ENCODE results near the gene CELF2.

CELF2 gene

DNA sequence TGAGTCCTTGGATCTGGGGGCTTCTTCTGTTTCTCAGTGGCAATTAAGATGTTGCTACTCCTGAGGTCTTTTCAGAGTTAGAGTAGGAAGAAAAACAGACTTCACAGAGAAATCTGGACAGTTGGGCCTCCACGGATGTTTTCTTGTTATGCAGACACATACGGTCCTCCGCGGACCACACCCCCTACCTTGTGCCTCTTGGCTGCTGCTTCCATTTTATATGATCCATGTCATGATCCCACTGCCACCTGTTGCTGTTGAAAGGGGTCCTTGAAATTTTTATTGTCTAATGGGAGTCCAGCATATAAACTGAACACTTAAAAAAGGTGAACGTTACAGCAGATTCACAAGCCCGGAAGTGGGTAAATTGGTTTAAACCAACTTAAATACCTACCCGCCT lies 8.3 kb downstream of the CELF2 start:
- Mint-ChIP-seq H3K4me1 (no peaks in the 10 kb centered on the region), H3K36me3 (no peaks in the 10 kb centered on the region), H3K9me3 (no peaks in the 10 kb centered on the region), H3K27ac (no peak overlapping the region), H3K4me3 (no peak overlapping the region)
- ATAC-seq (no peak), DNase-seq (ENCODE audit: low spot score in 2 of 2) (no peak)

- ATAC-seq: no peak
- DNase-seq (ENCODE audit: low spot score in 2 of 2): no peak
- Mint-ChIP-seq H3K4me1 (no peaks in the 10 kb centered on the region), H3K36me3 (no peaks in the 10 kb centered on the region), H3K9me3 (no peaks in the 10 kb centered on the region), H3K4me3 (no peak overlapping the region), H3K27ac (no peak overlapping the region)
Observed at GRCh38 chr10:11026773-11027172, 9.1 kb downstream of the CELF2 start.

GRCh38 chr10:11034762-11035161 lies 17.1 kb downstream of the CELF2 start:
- no peak overlapping the region for H3K27ac Mint-ChIP-seq
- DNase-seq (ENCODE audit: low spot score in 2 of 2): no peak
- no peaks in the 10 kb centered on the region for H3K36me3 Mint-ChIP-seq
- peaks cover 4% of the 10 kb centered on the region for H3K4me1 Mint-ChIP-seq
- no peak overlapping the region for H3K4me3 Mint-ChIP-seq
- ATAC-seq: no peak
- H3K9me3 Mint-ChIP-seq: no peaks in the 10 kb centered on the region

GRCh38 chr10:11035301-11035991 lies 17.8 kb downstream of the CELF2 start:
- H3K27ac Mint-ChIP-seq: no peak overlapping the region
- H3K36me3 Mint-ChIP-seq: no peaks in the 10 kb centered on the region
- DNase-seq (ENCODE audit: low spot score in 2 of 2) (no peak), ATAC-seq (no peak)
- H3K9me3 Mint-ChIP-seq: no peaks in the 10 kb centered on the region
- no peak overlapping the region for H3K4me3 Mint-ChIP-seq
- H3K4me1 Mint-ChIP-seq: peaks cover 4% of the 10 kb centered on the region

- no peak overlapping the region for H3K27ac Mint-ChIP-seq
- no peak overlapping the region for H3K4me3 Mint-ChIP-seq
- no peaks in the 10 kb centered on the region for H3K9me3 Mint-ChIP-seq
- peaks cover 4% of the 10 kb centered on the region for H3K4me1 Mint-ChIP-seq
- ATAC-seq (no peak), DNase-seq (ENCODE audit: low spot score in 2 of 2) (no peak)
- no peaks in the 10 kb centered on the region for H3K36me3 Mint-ChIP-seq
Observed at GRCh38 chr10:11036424-11037011, 18.8 kb downstream of the CELF2 start.

- Mint-ChIP-seq H3K4me3 (no peak overlapping the region), H3K9me3 (no peaks in the 10 kb centered on the region), H3K36me3 (no peaks in the 10 kb centered on the region), H3K27ac (no peak overlapping the region), H3K4me1 (peaks cover 4% of the 10 kb centered on the region)
- no peak for DNase-seq (ENCODE audit: low spot score in 2 of 2)
- ATAC-seq: no peak
Observed at GRCh38 chr10:11037991-11038390, 20.3 kb downstream of the CELF2 start.

DNA sequence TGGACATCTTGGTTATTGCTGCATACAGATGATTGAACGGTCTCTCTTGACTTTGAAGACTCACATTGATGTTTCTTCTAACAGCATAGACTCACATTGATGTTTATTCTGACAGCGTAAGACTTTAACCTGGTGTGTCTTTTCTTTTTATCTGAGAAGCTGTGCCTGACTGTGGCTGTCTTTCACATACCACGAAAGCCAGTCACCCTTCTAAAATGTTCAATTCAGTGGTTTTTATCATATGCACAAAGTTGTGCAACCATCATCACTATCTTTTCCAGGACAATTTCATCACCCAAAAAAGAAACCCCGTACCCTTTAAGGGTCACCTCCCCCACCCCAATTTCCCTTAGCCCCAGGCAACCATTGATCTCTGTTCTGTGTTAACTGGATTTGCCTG lies 24.7 kb downstream of the CELF2 start:
- Mint-ChIP-seq H3K4me3 (no peak overlapping the region), H3K27ac (no peak overlapping the region), H3K4me1 (no peaks in the 10 kb centered on the region), H3K36me3 (no peaks in the 10 kb centered on the region), H3K9me3 (no peaks in the 10 kb centered on the region)
- DNase-seq (ENCODE audit: low spot score in 2 of 2) (no peak), ATAC-seq (no peak)

GRCh38 chr10:11043039-11043438 lies 25.4 kb downstream of the CELF2 start:
- Mint-ChIP-seq H3K36me3 (no peaks in the 10 kb centered on the region), H3K4me1 (no peaks in the 10 kb centered on the region)

DNA sequence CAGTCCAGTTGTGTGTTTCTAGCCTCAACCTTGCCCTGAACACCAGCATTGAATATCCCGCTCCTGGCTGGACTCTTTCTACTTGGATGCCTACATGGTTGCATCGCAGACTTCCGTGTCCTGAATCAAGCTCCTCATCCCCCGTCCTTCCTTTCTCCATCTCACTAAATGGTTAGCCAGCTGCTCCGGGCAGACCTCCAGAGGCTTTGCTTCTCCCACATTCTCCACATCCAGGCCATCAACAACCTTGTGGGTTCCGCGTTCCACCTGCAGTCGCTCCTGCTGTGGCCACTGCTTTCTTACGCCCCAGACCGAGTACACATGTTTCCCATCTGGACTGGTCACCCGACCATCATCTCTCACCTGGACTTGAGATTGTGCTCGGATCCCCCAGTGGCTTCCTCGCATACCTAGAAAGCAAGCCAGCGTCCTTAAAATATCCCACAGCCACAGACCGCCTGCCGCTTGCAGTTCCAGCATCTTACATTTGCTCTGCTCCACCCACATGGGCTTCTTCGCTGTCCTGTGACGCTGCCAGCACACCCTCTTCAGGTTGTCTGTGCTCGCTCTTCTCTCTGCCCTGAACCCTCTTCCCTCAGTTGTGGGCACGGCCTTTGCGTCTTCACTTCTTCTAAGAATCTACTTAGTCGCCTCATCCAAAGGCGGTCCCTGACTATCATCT lies 25.9 kb downstream of the CELF2 start:
- ATAC-seq: no peak
- H3K36me3 Mint-ChIP-seq: no peaks in the 10 kb centered on the region
- no peak overlapping the region for H3K4me3 Mint-ChIP-seq

More at GRCh38 chr10:11043039-11043438, 25.4 kb downstream of the CELF2 start:
- no peak overlapping the region for H3K4me3 Mint-ChIP-seq
- no peak overlapping the region for H3K27ac Mint-ChIP-seq
- ATAC-seq (no peak), DNase-seq (ENCODE audit: low spot score in 2 of 2) (no peak)
- H3K9me3 Mint-ChIP-seq: no peaks in the 10 kb centered on the region

DNA sequence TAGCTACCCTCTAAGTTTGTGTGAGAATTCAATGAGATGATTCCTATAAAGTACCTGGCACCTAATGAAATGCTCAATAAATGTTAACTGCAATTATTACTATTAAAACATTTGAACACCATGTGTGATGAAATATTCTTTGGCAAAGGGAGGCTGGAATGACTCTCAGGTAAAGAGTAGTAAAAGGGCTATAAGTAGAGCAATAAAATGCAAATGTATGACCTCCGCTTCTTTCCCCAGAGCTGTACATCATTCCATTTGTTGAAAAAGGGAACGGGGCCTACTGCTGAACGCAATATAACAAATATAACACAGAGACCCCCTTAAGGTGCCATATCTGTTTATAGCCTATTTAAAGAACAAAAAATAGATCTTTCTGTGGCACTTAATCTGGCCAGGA lies 27.8 kb downstream of the CELF2 start:
- no peak overlapping the region for H3K27ac Mint-ChIP-seq
- H3K4me1 Mint-ChIP-seq: no peaks in the 10 kb centered on the region
- H3K36me3 Mint-ChIP-seq: no peaks in the 10 kb centered on the region
- H3K9me3 Mint-ChIP-seq: no peaks in the 10 kb centered on the region
- no peak overlapping the region for H3K4me3 Mint-ChIP-seq
- DNase-seq (ENCODE audit: low spot score in 2 of 2) (no peak), ATAC-seq (no peak)

More for the DNA sequence above, 25.9 kb downstream of the CELF2 start:
- no peak for DNase-seq (ENCODE audit: low spot score in 2 of 2)
- Mint-ChIP-seq H3K27ac (no peak overlapping the region), H3K4me1 (no peaks in the 10 kb centered on the region), H3K9me3 (no peaks in the 10 kb centered on the region)

GRCh38 chr10:11045995-11046775 lies 28.5 kb downstream of the CELF2 start:
- Mint-ChIP-seq H3K4me1 (no peaks in the 10 kb centered on the region), H3K4me3 (no peak overlapping the region), H3K9me3 (no peaks in the 10 kb centered on the region), H3K36me3 (no peaks in the 10 kb centered on the region), H3K27ac (no peak overlapping the region)
- no peak for DNase-seq (ENCODE audit: low spot score in 2 of 2)
- no peak for ATAC-seq

DNA sequence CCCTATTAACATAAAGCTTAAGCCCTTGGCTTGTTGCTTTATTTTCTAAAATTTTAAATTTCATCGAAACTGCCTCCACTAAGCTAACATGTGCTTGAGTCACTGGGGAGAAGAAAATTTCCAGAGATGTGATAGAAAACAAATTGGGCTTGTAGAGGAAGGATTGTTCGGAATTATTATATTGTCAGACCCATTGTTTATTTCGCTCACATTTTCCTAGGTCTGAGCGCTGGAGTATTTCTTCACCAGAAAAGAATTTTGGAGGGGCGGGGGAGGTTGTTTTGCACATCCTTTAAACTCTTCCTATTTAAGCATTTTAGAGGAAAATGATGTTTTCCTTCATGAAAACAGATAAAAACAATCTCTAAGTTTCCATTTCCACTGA lies 29.1 kb downstream of the CELF2 start:
- no peak overlapping the region for H3K4me3 Mint-ChIP-seq
- no peaks in the 10 kb centered on the region for H3K36me3 Mint-ChIP-seq
- no peak for DNase-seq (ENCODE audit: low spot score in 2 of 2)
- no peaks in the 10 kb centered on the region for H3K9me3 Mint-ChIP-seq
- no peak overlapping the region for H3K27ac Mint-ChIP-seq
- H3K4me1 Mint-ChIP-seq: no peaks in the 10 kb centered on the region
- no peak for ATAC-seq

DNA sequence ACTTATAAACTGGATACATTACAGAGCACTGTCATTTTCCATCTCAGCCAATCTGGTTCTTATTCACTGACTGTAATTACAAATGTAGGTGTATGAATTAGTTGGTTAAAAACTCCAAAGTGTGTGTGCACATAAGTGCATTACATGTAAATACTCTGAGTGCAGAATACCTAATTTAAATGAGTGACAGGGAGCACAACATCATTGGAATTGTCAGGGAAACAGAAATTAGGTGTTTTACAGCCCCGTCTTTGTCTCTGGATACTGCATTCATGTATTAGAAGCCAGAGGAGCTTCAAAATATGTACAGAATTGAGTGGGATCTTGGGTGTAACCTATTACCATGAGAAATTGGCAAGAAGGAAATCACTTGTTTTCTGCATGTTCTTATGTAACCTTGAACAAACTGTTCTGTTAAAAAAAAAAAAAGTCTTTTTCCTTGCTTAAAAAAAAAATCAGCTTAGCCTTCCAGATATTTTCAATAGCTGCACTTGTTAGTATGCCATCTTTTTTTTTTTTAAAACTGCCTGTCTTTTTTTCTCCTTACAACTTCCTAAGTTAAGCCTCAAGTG lies 31.1 kb downstream of the CELF2 start:
- Mint-ChIP-seq H3K36me3 (no peaks in the 10 kb centered on the region), H3K9me3 (no peaks in the 10 kb centered on the region), H3K4me1 (no peaks in the 10 kb centered on the region), H3K4me3 (no peak overlapping the region), H3K27ac (no peak overlapping the region)
- DNase-seq (ENCODE audit: low spot score in 2 of 2) (no peak), ATAC-seq (no peak)

- Mint-ChIP-seq H3K4me1 (no peaks in the 10 kb centered on the region), H3K27ac (no peak overlapping the region), H3K36me3 (no peaks in the 10 kb centered on the region), H3K4me3 (no peak overlapping the region), H3K9me3 (no peaks in the 10 kb centered on the region)
- no peak for DNase-seq (ENCODE audit: low spot score in 2 of 2)
- ATAC-seq: no peak
Observed at GRCh38 chr10:11049806-11050205, 32.1 kb downstream of the CELF2 start.
